MG63 (cell line): ENCODE results near the gene DEFB131B. TPM values are rescaled to one million over a fixed set of nuclear protein-coding genes. Genes with fewer than 3 reads are reported as not detected.
"Not testable (repeated sequence)": the region's sequence is repeated elsewhere in the genome, so short reads cannot be mapped to it uniquely, and the experiment has no call there.

Experiments used
- DNase-seq: peaks from one replicate; pipeline ENCODE4 v3.0.0-alpha.2; 2020
- H3K27me3 ChIP-seq: fragments of 250-450 bp; sonication (Bioruptor Pico); 2 replicates; pipeline ENCODE4 v1.5.1; 2020; ENCODE audit warnings: mild to moderate bottlenecking, moderate library complexity
- H3K36me3 ChIP-seq: fragments of 250-450 bp; sonication (Bioruptor Pico); 2 replicates; pipeline ENCODE4 v1.5.1; 2020; ENCODE audit warnings: mild to moderate bottlenecking, moderate library complexity
- H3K4me3 ChIP-seq: fragments of 250-450 bp; sonication (Bioruptor Pico); 2 replicates; pipeline ENCODE4 v1.5.1; 2020; ENCODE audit warnings: mild to moderate bottlenecking, moderate library complexity
- H3K9me3 ChIP-seq: fragments of 250-450 bp; sonication (Bioruptor Pico); 2 replicates; pipeline ENCODE4 v1.5.1; 2020; ENCODE audit warnings: mild to moderate bottlenecking, moderate library complexity
- total RNA-seq: library from RNA; depleted of rRNA; stranded (reverse); fragments of >200 nt; shearing (Covaris generic); gene quantifications from 2 replicates; pipeline ENCODE4 v1.2.3, GENCODE V29; 2014; ENCODE audit warnings: low replicate concordance; rRNA removed

DEFB131B gene
- not detected in 2 replicates for total RNA-seq

GRCh38 chr11:71878059-71878458, at the start of gene DEFB131B:
Gene DEFB131B (plus strand): TSS chr11:71878453. CDS start chr11:71878453, 0 bp downstream.
- not testable (repeated sequence) for H3K9me3 ChIP-seq, DNase-seq, H3K27me3 ChIP-seq, H3K4me3 ChIP-seq, H3K36me3 ChIP-seq

- H3K4me3 ChIP-seq, H3K9me3 ChIP-seq, H3K36me3 ChIP-seq, DNase-seq, H3K27me3 ChIP-seq: not testable (repeated sequence)
Observed at GRCh38 chr11:71829247-71829646, 49.0 kb upstream of the DEFB131B start.

GRCh38 chr11:71829686-71830085, 48.6 kb upstream of the DEFB131B start:
- not testable (repeated sequence) for H3K27me3 ChIP-seq, DNase-seq, H3K36me3 ChIP-seq, H3K4me3 ChIP-seq, H3K9me3 ChIP-seq

- DNase-seq, H3K4me3 ChIP-seq, H3K27me3 ChIP-seq, H3K9me3 ChIP-seq, H3K36me3 ChIP-seq: not testable (repeated sequence)
Observed at GRCh38 chr11:71832811-71833210, 45.4 kb upstream of the DEFB131B start, which contains the start of gene DEFB108B. Gene DEFB108B (plus strand): TSS chr11:71833200. CDS start chr11:71833200, 0 bp downstream.

GRCh38 chr11:71842720-71843119, 35.5 kb upstream of the DEFB131B start:
- not testable (repeated sequence) for H3K36me3 ChIP-seq, DNase-seq, H3K9me3 ChIP-seq, H3K4me3 ChIP-seq, H3K27me3 ChIP-seq

- H3K27me3 ChIP-seq, H3K9me3 ChIP-seq, DNase-seq: not testable (repeated sequence)
Observed at GRCh38 chr11:71843355-71843754, 34.9 kb upstream of the DEFB131B start.

GRCh38 chr11:71843858-71844257, 34.4 kb upstream of the DEFB131B start:
- Histone ChIP-seq H3K9me3 (no peaks in the 10 kb centered on the region), H3K4me3 (no peak overlapping the region), H3K36me3 (no peaks in the 10 kb centered on the region), H3K27me3 (no peaks in the 10 kb centered on the region)
- no peak for DNase-seq

More at GRCh38 chr11:71843355-71843754, 34.9 kb upstream of the DEFB131B start:
- not testable (repeated sequence) for H3K4me3 ChIP-seq, H3K36me3 ChIP-seq

GRCh38 chr11:71853895-71854294, 24.4 kb upstream of the DEFB131B start:
- not testable (repeated sequence) for H3K27me3 ChIP-seq, H3K36me3 ChIP-seq, H3K4me3 ChIP-seq, DNase-seq, H3K9me3 ChIP-seq

GRCh38 chr11:71855880-71856279, 22.4 kb upstream of the DEFB131B start:
- DNase-seq, H3K27me3 ChIP-seq, H3K9me3 ChIP-seq, H3K36me3 ChIP-seq, H3K4me3 ChIP-seq: not testable (repeated sequence)

- not testable (repeated sequence) for H3K4me3 ChIP-seq, DNase-seq, H3K9me3 ChIP-seq, H3K36me3 ChIP-seq, H3K27me3 ChIP-seq
Observed at GRCh38 chr11:71860835-71861234, 17.4 kb upstream of the DEFB131B start.

- not testable (repeated sequence) for H3K9me3 ChIP-seq, H3K36me3 ChIP-seq, H3K4me3 ChIP-seq, H3K27me3 ChIP-seq
- peak; percentile 30 for DNase-seq
Observed at GRCh38 chr11:71863978-71864627, 14.2 kb upstream of the DEFB131B start.

GRCh38 chr11:71867209-71867608, 11.0 kb upstream of the DEFB131B start:
- H3K9me3 ChIP-seq, H3K27me3 ChIP-seq, H3K4me3 ChIP-seq, H3K36me3 ChIP-seq, DNase-seq: not testable (repeated sequence)

GRCh38 chr11:71869931-71870330, 8.3 kb upstream of the DEFB131B start:
- H3K4me3 ChIP-seq, DNase-seq, H3K9me3 ChIP-seq, H3K36me3 ChIP-seq, H3K27me3 ChIP-seq: not testable (repeated sequence)

- not testable (repeated sequence) for H3K27me3 ChIP-seq, H3K4me3 ChIP-seq, H3K36me3 ChIP-seq, DNase-seq, H3K9me3 ChIP-seq
Observed at GRCh38 chr11:71870661-71871060, 7.6 kb upstream of the DEFB131B start.

- not testable (repeated sequence) for DNase-seq, H3K27me3 ChIP-seq, H3K9me3 ChIP-seq, H3K4me3 ChIP-seq, H3K36me3 ChIP-seq
Observed at GRCh38 chr11:71876262-71876661, 2.0 kb upstream of the DEFB131B start.

- DNase-seq = not testable (repeated sequence)
Observed at GRCh38 chr11:71885806-71886205, 7.6 kb downstream of the DEFB131B start.

GRCh38 chr11:71888335-71889010, 10.2 kb downstream of the DEFB131B start:
- H3K36me3 ChIP-seq, H3K27me3 ChIP-seq, H3K9me3 ChIP-seq, DNase-seq, H3K4me3 ChIP-seq: not testable (repeated sequence)

More at GRCh38 chr11:71885806-71886205, 7.6 kb downstream of the DEFB131B start:
- H3K36me3 ChIP-seq, H3K27me3 ChIP-seq, H3K9me3 ChIP-seq, H3K4me3 ChIP-seq: not testable (repeated sequence)
